Peyer's patch (tissue), 4 donors: ENCODE data around the gene SLC22A7. TPM values are rescaled to one million over a fixed set of nuclear protein-coding genes. Genes with fewer than 3 reads are reported as not detected.

Experiments used
- DNase-seq, 3 donors: peaks; one replicate each; pipeline ENCODE4 v3.0.0-alpha.2; 2017 to 2019
- H3K27ac ChIP-seq, 4 donors: fragments of 200-600 bp; sonication (generic); one replicate each; pipeline ENCODE4 v1.5.1; 2016 to 2019
- H3K27me3 ChIP-seq, 2 donors: fragments of 200-600 bp; sonication (generic); one replicate each; pipeline ENCODE4 v1.5.1; 2019
- H3K36me3 ChIP-seq, 3 donors: fragments of 200-600 bp; sonication (generic); one replicate each; pipeline ENCODE4 v1.5.1; 2016 to 2019
- H3K4me1 ChIP-seq, 4 donors: fragments of 200-600 bp; sonication (generic); one replicate each; pipeline ENCODE4 v1.5.1; 2016 to 2019
- H3K4me3 ChIP-seq, 4 donors: fragments of 200-600 bp; sonication (generic); 1 replicate in 3 of 4; 2 replicates in 1 of 4; pipeline ENCODE4 v1.5.1; 2016 to 2019; ENCODE audit warnings: mild to moderate bottlenecking in 1 of 4
- H3K9me3 ChIP-seq, 4 donors: fragments of 200-600 bp; sonication (generic); one replicate each; pipeline ENCODE4 v1.5.1; 2016 to 2019; ENCODE audit warnings: mild to moderate bottlenecking in 1 of 4
- POLR2A ChIP-seq, 2 donors: fragments of 450-650 bp; IDR thresholded peaks; one replicate each; pipeline ENCODE4 v1.5.1; 2017; ENCODE audit warnings: antibody characterized with exemption in 2 of 2, mild to moderate bottlenecking in 2 of 2, moderate library complexity in 2 of 2
- total RNA-seq, 4 donors: library from RNA; depleted of rRNA; stranded (reverse); fragments of >200 nt; gene quantifications; one replicate each; pipeline ENCODE4 v1.1.0, GENCODE V29; 2016
- TF ChIP-seq, protein P1 (sequence below), 6 experiments: fragments of 450-650 bp in 4 of 6; fragments of 200-600 bp in 2 of 6; sonication (generic) in 1 of 6; IDR thresholded peaks; one replicate each; pipeline ENCODE4 v1.5.1; 2017 to 2019; ENCODE audit warnings: antibody characterized with exemption in 6 of 6, mild to moderate bottlenecking in 3 of 6, moderate library complexity in 1 of 6

The SLC22A7 gene
- total RNA-seq, 4 donors from 2014 or later: 0.80 TPM; not detected in 3

DNA sequence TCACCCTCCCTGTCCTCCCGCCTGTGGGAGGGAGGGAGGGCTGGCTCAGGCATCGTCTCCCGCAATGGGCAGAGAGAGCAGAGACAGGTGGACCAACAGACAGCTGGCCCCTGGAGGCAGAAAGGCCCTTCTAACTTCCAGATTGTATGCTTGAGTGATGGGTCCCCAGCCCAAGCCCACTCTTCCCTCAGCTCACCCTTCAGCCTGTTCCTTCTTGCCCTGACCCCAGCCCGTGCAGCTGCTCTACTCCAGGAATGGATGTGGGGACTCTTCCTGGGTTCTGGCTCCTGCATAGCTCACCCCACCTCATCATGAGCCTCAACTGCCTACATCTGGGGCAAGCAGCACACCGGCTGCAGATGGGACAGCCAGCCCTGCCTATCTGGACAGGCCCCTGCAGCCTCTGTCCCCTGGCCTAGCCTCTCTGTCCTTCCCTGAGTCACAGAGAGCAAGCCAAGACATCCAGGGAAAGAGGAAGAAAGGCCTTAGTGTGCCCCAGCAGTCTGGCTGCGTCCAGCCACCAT is 11.5 kb upstream of the SLC22A7 start:
- Histone ChIP-seq H3K9me3 (no peaks in the 10 kb centered on the region), H3K4me3 (no peak overlapping the region), H3K4me1 (peaks cover 0 to 21% (median 0%) of the 10 kb centered on the region in 4 donors), H3K36me3 (no peaks in the 10 kb centered on the region), H3K27me3 (no peaks in the 10 kb centered on the region), H3K27ac (no peak overlapping the region)
- no peak for DNase-seq
- TF ChIP-seq POLR2A (IDR thresholded peaks at IDR 0.05): no peak
- TF ChIP-seq, protein P1, sequence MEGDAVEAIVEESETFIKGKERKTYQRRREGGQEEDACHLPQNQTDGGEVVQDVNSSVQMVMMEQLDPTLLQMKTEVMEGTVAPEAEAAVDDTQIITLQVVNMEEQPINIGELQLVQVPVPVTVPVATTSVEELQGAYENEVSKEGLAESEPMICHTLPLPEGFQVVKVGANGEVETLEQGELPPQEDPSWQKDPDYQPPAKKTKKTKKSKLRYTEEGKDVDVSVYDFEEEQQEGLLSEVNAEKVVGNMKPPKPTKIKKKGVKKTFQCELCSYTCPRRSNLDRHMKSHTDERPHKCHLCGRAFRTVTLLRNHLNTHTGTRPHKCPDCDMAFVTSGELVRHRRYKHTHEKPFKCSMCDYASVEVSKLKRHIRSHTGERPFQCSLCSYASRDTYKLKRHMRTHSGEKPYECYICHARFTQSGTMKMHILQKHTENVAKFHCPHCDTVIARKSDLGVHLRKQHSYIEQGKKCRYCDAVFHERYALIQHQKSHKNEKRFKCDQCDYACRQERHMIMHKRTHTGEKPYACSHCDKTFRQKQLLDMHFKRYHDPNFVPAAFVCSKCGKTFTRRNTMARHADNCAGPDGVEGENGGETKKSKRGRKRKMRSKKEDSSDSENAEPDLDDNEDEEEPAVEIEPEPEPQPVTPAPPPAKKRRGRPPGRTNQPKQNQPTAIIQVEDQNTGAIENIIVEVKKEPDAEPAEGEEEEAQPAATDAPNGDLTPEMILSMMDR (IDR thresholded peaks at IDR 0.05): no peak

DNA sequence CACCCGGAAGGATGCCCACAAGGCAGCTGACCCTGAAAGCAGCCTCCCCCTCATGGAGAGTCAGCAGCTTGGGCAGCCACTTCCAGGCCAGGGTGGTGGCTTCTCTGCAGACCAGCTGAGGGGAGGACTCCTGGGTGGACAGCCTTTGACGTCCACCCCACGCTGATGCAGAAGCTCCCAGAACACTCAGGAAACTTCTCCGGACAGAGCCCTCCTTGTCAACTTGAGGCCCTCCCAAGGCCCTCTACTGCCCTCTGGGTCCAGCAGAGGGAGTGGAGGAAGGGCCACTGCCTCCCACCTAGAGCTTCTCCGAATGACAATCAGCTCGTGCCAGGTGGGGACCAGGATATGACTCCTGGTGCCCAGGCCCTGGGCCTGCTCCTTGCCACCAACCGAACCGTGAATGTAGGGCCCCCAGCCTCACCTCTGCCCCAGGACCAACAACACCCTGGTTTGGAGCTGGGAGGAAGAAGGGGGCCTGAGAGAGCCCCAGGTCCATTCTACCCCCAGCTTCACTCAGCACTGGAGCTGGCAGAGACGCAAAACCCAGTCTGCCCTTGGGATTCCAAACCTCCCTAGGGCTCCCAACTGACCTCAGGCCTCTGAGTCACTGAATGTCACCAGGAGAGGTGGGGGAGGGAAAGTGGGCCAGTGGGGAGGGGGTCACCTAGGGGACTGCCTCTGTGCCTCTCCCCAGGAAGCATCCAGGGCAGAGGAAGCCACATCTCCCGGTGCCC is 10.9 kb upstream of the SLC22A7 start:
- TF ChIP-seq POLR2A (IDR thresholded peaks at IDR 0.05): no peak
- TF ChIP-seq, protein P1 (IDR thresholded peaks at IDR 0.05): peak in 1 of 6 experiments; percentile 4
- DNase-seq: peak in 1 of 3 donors; percentile 48
- H3K27me3 ChIP-seq: no peaks in the 10 kb centered on the region

DNA sequence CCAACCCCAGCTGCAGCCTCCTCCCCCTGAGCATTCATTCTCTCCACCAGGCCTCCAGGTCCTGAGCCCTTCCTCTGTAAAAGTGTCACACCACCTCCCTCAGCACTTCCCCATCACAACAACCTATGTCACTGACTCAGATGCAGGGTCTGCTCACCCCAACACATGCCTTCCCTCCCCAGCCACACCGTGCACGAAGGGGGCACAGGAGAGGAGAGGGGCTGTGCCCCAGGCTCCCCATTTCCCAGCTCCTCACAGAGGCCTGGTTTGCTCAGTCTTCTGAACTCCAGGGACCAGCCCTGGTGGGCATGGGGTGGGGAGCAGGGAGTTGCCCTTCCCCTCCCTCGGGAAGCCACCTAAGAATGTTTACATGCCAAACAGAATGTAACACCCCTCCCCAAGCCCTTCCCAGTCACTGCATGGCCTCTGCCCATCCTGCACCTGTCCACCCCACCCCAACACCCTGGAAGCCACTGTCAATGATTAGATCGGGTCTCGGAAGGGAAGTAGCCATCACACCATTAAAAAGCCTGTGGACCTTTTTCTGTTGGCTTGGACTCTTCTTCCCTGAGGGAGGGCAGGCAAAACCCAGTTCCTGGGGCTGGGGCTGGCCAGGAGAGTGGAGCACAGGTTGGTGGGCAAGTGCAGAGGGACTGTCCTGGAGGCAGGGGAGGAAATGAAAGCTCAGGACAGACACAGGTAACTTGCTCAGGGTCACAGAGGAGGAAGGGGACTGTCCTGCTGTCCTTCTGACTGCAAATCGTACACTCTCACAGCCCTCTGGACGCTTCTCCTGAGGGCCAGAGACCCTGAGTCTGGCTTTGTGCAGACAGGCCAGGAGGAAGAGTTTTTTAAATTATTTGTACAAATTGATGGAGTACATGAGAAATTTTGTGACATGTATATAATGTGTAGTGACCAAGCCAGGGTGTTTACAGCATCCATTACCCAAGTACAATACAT is 10.1 kb upstream of the SLC22A7 start:
- Histone ChIP-seq H3K27ac (peak overlapping the region in 1 of 4 donors; percentile 38), H3K36me3 (no peaks in the 10 kb centered on the region), H3K9me3 (no peaks in the 10 kb centered on the region), H3K4me1 (peaks cover 0 to 22% (median 0%) of the 10 kb centered on the region in 4 donors), H3K4me3 (no peak overlapping the region), H3K27me3 (no peaks in the 10 kb centered on the region)
- DNase-seq: peak in 1 of 3 donors; percentile 61
- TF ChIP-seq, protein P1 (IDR thresholded peaks at IDR 0.05): no peak
- no peak for TF ChIP-seq POLR2A (IDR thresholded peaks at IDR 0.05)

More for the DNA sequence above, 10.9 kb upstream of the SLC22A7 start:
- peaks cover 0 to 22% (median 0%) of the 10 kb centered on the region in 4 donors for H3K4me1 ChIP-seq
- no peaks in the 10 kb centered on the region for H3K36me3 ChIP-seq
- H3K4me3 ChIP-seq: no peak overlapping the region
- H3K27ac ChIP-seq: peak overlapping the region in 1 of 4 donors; percentile 38
- no peaks in the 10 kb centered on the region for H3K9me3 ChIP-seq

DNA sequence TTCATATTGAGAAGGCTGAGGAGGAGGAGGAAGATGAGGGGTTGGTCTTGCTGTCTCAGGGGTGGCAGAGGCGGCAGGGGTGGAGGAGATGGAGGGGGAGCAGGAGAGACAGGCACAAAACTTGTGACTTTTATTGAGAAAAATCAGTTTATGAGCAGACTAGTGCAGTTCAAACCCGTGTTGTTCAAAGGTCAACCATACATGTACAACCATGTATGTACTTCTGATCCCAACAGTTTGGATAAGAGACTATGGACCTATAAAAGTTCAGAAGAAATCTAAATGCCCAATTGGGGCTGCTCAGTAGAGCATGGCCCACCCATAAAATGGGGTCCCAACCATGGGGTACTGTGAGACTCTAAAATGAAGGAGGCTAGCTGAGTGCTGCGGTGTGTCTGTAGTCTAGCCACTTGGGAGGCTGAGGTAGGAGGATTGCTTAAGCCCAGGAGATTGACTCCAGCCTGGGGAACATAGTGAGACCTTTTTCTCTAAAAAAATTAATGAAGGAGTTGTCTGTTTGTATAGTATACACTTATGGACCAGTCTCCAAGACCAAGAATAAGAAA is 7.6 kb upstream of the SLC22A7 start:
- Histone ChIP-seq H3K27ac (peak overlapping the region in 2 of 4 donors; percentile 57 to 72), H3K9me3 (no peaks in the 10 kb centered on the region), H3K4me3 (no peak overlapping the region), H3K36me3 (no peaks in the 10 kb centered on the region), H3K27me3 (no peaks in the 10 kb centered on the region), H3K4me1 (peaks cover 0 to 22% (median 0%) of the 10 kb centered on the region in 4 donors)
- DNase-seq: peak in 1 of 3 donors; percentile 22
- TF ChIP-seq, protein P1 (IDR thresholded peaks at IDR 0.05): no peak
- no peak for TF ChIP-seq POLR2A (IDR thresholded peaks at IDR 0.05)

DNA sequence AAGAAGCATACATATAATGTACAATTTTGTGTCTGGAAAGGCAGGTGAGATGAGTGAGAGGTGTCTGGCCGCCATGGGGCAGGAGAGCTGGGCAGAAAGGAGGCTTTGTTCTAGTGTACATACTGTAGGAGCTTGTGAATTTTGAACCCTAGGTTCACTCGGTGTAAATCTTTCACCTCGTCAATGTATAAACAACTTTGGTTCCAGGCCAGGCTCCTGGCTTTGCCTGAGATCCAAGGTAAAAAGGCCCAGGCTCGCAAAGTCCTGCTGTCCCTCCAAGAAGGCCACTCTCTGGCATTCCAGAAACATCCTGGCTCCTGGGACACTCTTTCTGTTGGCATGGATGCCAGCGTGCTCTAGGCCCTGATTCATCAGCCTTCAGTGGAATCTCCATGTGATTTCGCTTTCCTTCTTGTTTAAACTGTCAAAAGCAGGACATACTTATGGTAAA is 7.1 kb upstream of the SLC22A7 start:
- Histone ChIP-seq H3K36me3 (no peaks in the 10 kb centered on the region), H3K9me3 (no peaks in the 10 kb centered on the region), H3K27ac (peak overlapping the region in 2 of 4 donors; percentile 57 to 72), H3K4me3 (no peak overlapping the region), H3K4me1 (peaks cover 0 to 22% (median 0%) of the 10 kb centered on the region in 4 donors), H3K27me3 (no peaks in the 10 kb centered on the region)
- TF ChIP-seq, protein P1 (IDR thresholded peaks at IDR 0.05): peak in 2 of 6 experiments; percentile 3 to 20
- TF ChIP-seq POLR2A (IDR thresholded peaks at IDR 0.05): no peak
- peak in 1 of 3 donors; percentile 48 for DNase-seq
